GM13977 (cell line): Measurements from ENCODE around the gene CST1.
"Not testable (repeated sequence)": the region's sequence is repeated elsewhere in the genome, so short reads cannot be mapped to it uniquely, and the experiment has no call there.

ENCODE experiments used
- DNase-seq: peaks from one replicate; pipeline ENCODE4 v3.0.0; 2012; ENCODE audit warnings: low spot score
- in situ Hi-C: fragments of 300-500 bp; cut with MboI; formaldehyde crosslinking; loops from one replicate; pipeline ENCODE4 v1.12.0; 2022; ENCODE audit warnings: low sequenced_read_pairs, low pct_unique_long_range_greater_than_20kb, mixed read lengths, inconsistent platforms; ENCODE audit not compliant: unreplicated experiment
- TF ChIP-seq, protein P1 (sequence below): IDR thresholded peaks from 2 replicates; pipeline ENCODE4 v1.5.1; 2012; ENCODE audit warnings: mild to moderate bottlenecking, control low read depth; ENCODE audit not compliant: insufficient read depth; ENCODE audit errors: extremely low read depth, missing control alignments

CST1 gene

DNA sequence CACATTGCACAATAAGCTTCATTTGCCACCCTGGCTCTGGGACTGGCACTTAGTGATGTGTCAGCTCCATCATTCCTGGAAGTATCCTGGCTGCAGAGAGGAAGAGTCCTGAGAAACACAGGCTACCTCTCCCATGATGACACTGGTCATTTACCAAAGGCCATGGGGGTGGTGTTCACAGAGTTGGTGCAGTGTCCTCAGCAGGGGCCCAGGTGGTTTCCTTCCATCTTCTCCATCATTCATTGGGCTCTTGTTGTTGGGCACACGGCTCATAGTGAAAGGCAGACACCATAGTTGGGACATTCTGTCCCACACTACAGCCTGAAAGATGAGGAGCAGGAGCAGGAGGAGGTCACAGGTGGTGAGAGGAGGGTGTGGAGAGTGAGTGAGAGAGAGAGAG is 15.8 kb upstream of the CST1 start:
- DNase-seq: no peak
- in situ Hi-C loops: no loop called here

DNA sequence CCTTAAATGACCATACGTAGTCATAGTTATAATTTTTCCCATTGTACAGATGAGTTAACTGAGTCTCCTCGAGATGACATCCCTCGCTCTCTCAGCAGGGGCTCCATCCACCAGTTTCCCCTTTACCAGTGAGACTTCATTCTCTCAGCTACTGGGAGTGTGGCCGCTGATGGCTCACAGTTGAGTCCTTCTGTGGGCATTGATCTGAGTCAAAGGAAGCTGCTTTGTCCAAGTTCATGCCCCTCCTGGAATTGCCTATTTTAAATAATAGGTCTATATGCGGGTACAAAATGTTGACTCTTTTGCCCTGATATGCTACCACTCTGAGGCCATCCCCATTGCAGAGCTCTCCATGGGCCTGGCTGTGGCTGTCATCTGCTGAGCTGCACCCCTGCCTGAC is 14.8 kb upstream of the CST1 start:
- in situ Hi-C loops: no loop called here
- DNase-seq: no peak
- TF ChIP-seq, protein P1, sequence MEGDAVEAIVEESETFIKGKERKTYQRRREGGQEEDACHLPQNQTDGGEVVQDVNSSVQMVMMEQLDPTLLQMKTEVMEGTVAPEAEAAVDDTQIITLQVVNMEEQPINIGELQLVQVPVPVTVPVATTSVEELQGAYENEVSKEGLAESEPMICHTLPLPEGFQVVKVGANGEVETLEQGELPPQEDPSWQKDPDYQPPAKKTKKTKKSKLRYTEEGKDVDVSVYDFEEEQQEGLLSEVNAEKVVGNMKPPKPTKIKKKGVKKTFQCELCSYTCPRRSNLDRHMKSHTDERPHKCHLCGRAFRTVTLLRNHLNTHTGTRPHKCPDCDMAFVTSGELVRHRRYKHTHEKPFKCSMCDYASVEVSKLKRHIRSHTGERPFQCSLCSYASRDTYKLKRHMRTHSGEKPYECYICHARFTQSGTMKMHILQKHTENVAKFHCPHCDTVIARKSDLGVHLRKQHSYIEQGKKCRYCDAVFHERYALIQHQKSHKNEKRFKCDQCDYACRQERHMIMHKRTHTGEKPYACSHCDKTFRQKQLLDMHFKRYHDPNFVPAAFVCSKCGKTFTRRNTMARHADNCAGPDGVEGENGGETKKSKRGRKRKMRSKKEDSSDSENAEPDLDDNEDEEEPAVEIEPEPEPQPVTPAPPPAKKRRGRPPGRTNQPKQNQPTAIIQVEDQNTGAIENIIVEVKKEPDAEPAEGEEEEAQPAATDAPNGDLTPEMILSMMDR: no peak

More for the DNA sequence above, 15.8 kb upstream of the CST1 start:
- TF ChIP-seq, protein P1: no peak

- DNase-seq, in situ Hi-C loops: not testable (repeated sequence)
Observed at GRCh38 chr20:23764630-23765029, 13.9 kb upstream of the CST1 start.

DNA sequence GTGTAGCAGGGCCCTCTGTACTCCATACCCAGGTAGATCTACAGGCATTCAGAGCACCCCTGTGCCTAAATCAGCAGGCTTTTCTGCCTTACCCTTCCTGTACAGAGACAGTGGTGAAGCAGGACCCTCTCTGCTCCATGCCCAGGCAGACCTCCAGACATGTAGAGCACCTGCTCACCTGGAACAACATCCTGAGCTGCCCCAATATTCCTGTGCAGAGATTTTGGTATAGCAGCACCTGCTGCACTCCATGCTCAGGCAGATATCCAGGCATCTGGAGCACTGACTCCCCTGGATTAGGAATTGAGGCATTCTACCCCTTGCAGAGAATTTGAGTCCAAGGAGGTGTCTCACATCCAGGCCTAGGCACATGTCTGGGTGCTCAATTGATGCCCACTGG is 12.6 kb upstream of the CST1 start:
- in situ Hi-C loops: no loop called here
- TF ChIP-seq, protein P1: no peak
- DNase-seq: no peak

DNA sequence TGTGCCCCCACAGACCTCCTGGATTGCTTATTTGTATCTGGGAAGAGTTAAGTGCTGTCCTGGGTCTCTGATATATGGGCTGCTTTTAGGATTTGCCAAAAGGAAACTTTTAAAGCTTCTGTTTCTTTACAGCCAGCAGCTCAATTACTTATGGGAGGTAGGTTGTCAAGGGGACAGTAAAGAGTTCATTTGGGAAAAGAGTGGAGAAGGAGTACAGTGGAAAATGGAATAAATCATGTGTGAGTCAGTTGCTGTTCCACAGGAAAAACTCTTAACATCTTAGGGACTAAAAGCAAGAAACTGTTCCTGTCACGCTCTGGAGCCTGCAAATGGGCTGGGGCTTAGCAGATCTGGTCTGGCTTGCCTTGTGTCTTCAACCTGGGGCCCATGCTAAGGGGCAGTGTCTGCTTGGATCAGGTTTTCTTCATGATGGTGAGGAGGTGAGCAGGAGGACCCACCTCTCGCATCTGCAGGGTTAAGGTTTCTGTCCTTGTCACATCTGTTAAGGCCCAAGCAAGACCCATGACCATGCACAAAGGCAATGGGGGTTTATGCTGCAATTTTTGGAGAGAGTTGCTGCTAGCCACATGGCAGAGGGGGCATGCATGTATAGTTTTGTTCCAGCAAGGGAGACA is 8.7 kb upstream of the CST1 start:
- TF ChIP-seq, protein P1: no peak
- in situ Hi-C loops: no loop called here
- DNase-seq: no peak

DNA sequence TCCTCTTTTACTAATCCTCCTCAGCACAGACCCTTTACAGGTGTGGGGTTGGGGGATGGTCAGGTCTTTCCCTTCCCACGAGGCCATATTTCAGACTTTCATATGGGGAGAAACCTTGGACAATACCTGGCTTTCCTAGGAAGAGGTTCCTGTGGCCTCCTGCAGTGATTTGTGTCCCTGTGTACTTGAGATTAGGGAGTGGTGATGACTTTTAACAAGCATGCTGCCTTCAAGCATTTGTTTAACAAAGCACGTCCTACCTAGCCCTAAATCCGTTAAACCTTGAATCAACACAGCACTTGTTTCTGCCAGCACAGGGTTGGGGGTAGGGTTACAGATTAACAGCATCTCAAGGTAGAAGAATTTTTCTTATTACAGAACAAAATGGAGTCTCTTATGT is 6.1 kb upstream of the CST1 start:
- in situ Hi-C loops, DNase-seq: not testable (repeated sequence)

DNA sequence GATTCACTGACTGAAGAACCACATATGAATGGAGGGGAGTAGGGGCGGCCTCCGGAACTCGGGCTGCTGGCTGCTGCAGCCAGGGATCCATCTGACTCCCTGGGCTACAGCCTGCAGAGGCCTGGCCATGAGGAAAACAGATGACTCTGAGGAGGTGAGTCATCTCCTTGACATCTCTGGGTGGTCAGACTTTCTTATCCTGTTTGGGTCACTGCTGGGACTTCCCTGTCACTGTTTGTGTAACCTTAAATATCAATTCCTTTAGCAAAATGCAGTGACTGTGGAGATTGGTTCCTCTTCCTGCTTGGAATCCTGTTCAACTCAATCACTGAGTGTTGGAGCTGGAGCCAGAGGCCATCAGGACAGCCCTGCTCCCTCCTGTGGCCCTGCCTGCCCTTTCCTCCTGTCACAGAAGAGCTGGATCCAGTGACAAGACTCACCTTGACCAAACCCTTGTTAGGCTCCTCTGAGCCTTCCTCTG is 4.4 kb upstream of the CST1 start:
- in situ Hi-C loops, DNase-seq: not testable (repeated sequence)

DNA sequence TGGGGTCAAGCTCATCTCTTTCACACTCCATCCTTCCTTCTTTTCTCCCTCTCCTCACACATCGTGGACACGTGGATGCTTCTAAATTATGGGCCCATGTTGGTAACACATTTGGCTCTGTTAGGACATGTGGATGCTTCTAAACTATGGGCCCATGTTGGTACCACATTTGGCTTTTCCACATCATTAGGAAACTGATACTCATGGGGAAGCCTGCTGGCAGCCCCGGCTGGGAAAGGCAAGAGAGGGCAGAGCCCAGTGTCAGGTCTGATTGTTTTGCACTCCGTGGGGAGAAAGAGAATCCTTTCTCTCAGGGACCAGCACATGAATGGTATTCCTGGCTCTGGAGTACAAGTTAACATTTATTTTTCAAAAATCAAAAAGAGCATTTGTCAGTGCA is 4.0 kb upstream of the CST1 start:
- in situ Hi-C loops: no loop called here
- DNase-seq: no peak
- TF ChIP-seq, protein P1: no peak
